ENCODE data around the gene ZHX3.

GRCh38 chr20:41364967-41365765, 47.6 kb upstream of the ZHX3 start:
- TF ChIP-seq EZH2 (IDR thresholded peaks at IDR 0.05; ENCODE audit: borderline replicate concordance, insufficient read depth, low read depth, low read length, poor library complexity, severe bottlenecking) (no peak), CTCF (IDR thresholded peaks at IDR 0.05) (no peak)

Measured in B cell (primary cell).